IPS-18c (cell line): ENCODE measurements around the gene EHD1.
A peak's percentile ranks its signal among the peaks of the same experiment; 100 is the strongest.

Experiments
- H3K4me3 ChIP-seq: 2 replicates; pipeline ENCODE4 v1.7.0; 2013; ENCODE audit warnings: low read depth, mild to moderate bottlenecking, low read length, moderate library complexity; ENCODE audit not compliant: insufficient read depth
- H3K9me3 ChIP-seq: one replicate; pipeline ENCODE4 v1.6.1; 2013; ENCODE audit warnings: mild to moderate bottlenecking, low read length, moderate library complexity; ENCODE audit not compliant: control insufficient read depth, insufficient read depth

EHD1 gene

GRCh38 chr11:64803846-64804345, 74.5 kb downstream of the EHD1 start:
- peak overlapping the region; percentile 70; the same call in 1 of the 2 replicates for H3K4me3 ChIP-seq
- H3K9me3 ChIP-seq, result no peaks in the 10 kb centered on the region

- Histone ChIP-seq H3K4me3 (peak within 1 kb of the TSS; percentile 70), H3K9me3 (no peaks in the 10 kb centered on the region)
Measured at GRCh38 chr11:64803158-64803845, 75.1 kb downstream of the EHD1 start, which contains the start of gene MAP4K2. MAP4K2 (minus strand) TSS chr11:64803214; CDS start chr11:64803149, 65 bp downstream.

GRCh38 chr11:64802370-64803157, 75.9 kb downstream of the EHD1 start:
- H3K4me3 ChIP-seq, result peak overlapping the region; percentile 52
- H3K9me3 ChIP-seq, result no peaks in the 10 kb centered on the region
